HUES48 (cell line): ENCODE measurements around the gene UTP15.

Experiments used
- H3K27ac ChIP-seq: one replicate; pipeline ENCODE4 v1.7.0; 2013; ENCODE audit warnings: low read depth, low read length, inconsistent platforms
- H3K27me3 ChIP-seq: 2 replicates; pipeline ENCODE4 v1.6.1; 2013; ENCODE audit warnings: mild to moderate bottlenecking, low read length; ENCODE audit not compliant: control insufficient read depth, insufficient read depth
- H3K36me3 ChIP-seq: 2 replicates; pipeline ENCODE4 v1.6.1; 2013; ENCODE audit warnings: low read length; ENCODE audit not compliant: control insufficient read depth, insufficient read depth
- H3K4me1 ChIP-seq: 2 replicates; pipeline ENCODE4 v1.6.1; 2013; ENCODE audit warnings: mild to moderate bottlenecking, low read length; ENCODE audit not compliant: control insufficient read depth, insufficient read depth
- H3K4me3 ChIP-seq: 2 replicates; pipeline ENCODE4 v1.5.1; 2013; ENCODE audit warnings: mild to moderate bottlenecking, low read depth, low read length
- H3K9ac ChIP-seq: 2 replicates; pipeline ENCODE4 v1.6.1; 2013; ENCODE audit warnings: mild to moderate bottlenecking, low read depth, low read length, moderate library complexity
- H3K9me3 ChIP-seq: 2 replicates; pipeline ENCODE4 v1.6.1; 2013; ENCODE audit warnings: low read length; ENCODE audit not compliant: control insufficient read depth, insufficient read depth

The UTP15 gene

GRCh38 chr5:73565969-73566547 lies 515 bp downstream of the UTP15 start:
- no peaks in the 10 kb centered on the region for H3K27me3 ChIP-seq
- no peaks in the 10 kb centered on the region for H3K9me3 ChIP-seq
- peak overlapping the region; percentile 97 for H3K4me3 ChIP-seq
- H3K36me3 ChIP-seq = peaks cover 37% of the 10 kb centered on the region
- H3K4me1 ChIP-seq = 0 out of 2 replicates have a peak, but pooled peaks cover 4% of the 10 kb centered on the region
- H3K9ac ChIP-seq = peak overlapping the region; percentile 90
- H3K27ac ChIP-seq = peak overlapping the region; percentile 82

GRCh38 chr5:73582285-73583145 lies 17.0 kb downstream of the UTP15 start:
- no peaks in the 10 kb centered on the region for H3K27me3 ChIP-seq
- no peak overlapping the region for H3K27ac ChIP-seq
- peaks cover 57% of the 10 kb centered on the region for H3K36me3 ChIP-seq
- no peak overlapping the region for H3K4me3 ChIP-seq
- no peaks in the 10 kb centered on the region for H3K4me1 ChIP-seq
- H3K9me3 ChIP-seq = no peaks in the 10 kb centered on the region
- H3K9ac ChIP-seq = no peak overlapping the region

GRCh38 chr5:73587923-73588322 lies 22.4 kb downstream of the UTP15 start:
- no peaks in the 10 kb centered on the region for H3K4me1 ChIP-seq
- no peak overlapping the region for H3K4me3 ChIP-seq
- no peaks in the 10 kb centered on the region for H3K9me3 ChIP-seq
- H3K27me3 ChIP-seq = no peaks in the 10 kb centered on the region
- 0 out of 2 replicates have a peak, but pooled peaks cover 4% of the 10 kb centered on the region for H3K36me3 ChIP-seq
- no peak overlapping the region for H3K9ac ChIP-seq
- H3K27ac ChIP-seq = no peak overlapping the region

- no peak overlapping the region for H3K9ac ChIP-seq
- H3K27ac ChIP-seq = no peak overlapping the region
- no peaks in the 10 kb centered on the region for H3K27me3 ChIP-seq
- H3K4me1 ChIP-seq = no peaks in the 10 kb centered on the region
- no peaks in the 10 kb centered on the region for H3K36me3 ChIP-seq
- H3K4me3 ChIP-seq = no peak overlapping the region
- no peaks in the 10 kb centered on the region for H3K9me3 ChIP-seq
Observed at GRCh38 chr5:73591102-73591695, 25.7 kb downstream of the UTP15 start.

GRCh38 chr5:73591698-73592501 lies 26.4 kb downstream of the UTP15 start:
- Histone ChIP-seq H3K9me3 (no peaks in the 10 kb centered on the region), H3K36me3 (no peaks in the 10 kb centered on the region), H3K9ac (no peak overlapping the region), H3K27me3 (no peaks in the 10 kb centered on the region), H3K4me1 (no peaks in the 10 kb centered on the region), H3K27ac (no peak overlapping the region), H3K4me3 (no peak overlapping the region)

GRCh38 chr5:73592551-73592950 lies 27.0 kb downstream of the UTP15 start:
- Histone ChIP-seq H3K4me1 (no peaks in the 10 kb centered on the region), H3K27me3 (no peaks in the 10 kb centered on the region), H3K9ac (no peak overlapping the region), H3K27ac (no peak overlapping the region), H3K36me3 (no peaks in the 10 kb centered on the region), H3K4me3 (no peak overlapping the region), H3K9me3 (no peaks in the 10 kb centered on the region)

GRCh38 chr5:73596705-73597328 lies 31.3 kb downstream of the UTP15 start:
- H3K4me3 ChIP-seq = no peak overlapping the region
- H3K9me3 ChIP-seq = no peaks in the 10 kb centered on the region
- no peaks in the 10 kb centered on the region for H3K4me1 ChIP-seq

GRCh38 chr5:73599380-73599779 lies 33.8 kb downstream of the UTP15 start:
- Histone ChIP-seq H3K27ac (no peak overlapping the region), H3K4me3 (no peak overlapping the region), H3K27me3 (no peaks in the 10 kb centered on the region), H3K9ac (no peak overlapping the region), H3K36me3 (no peaks in the 10 kb centered on the region), H3K4me1 (no peaks in the 10 kb centered on the region), H3K9me3 (no peaks in the 10 kb centered on the region)

More at GRCh38 chr5:73596705-73597328, 31.3 kb downstream of the UTP15 start:
- H3K36me3 ChIP-seq = no peaks in the 10 kb centered on the region
- no peak overlapping the region for H3K27ac ChIP-seq
- H3K9ac ChIP-seq = no peak overlapping the region
- H3K27me3 ChIP-seq = no peaks in the 10 kb centered on the region

GRCh38 chr5:73603998-73604397 lies 38.5 kb downstream of the UTP15 start:
- H3K27ac ChIP-seq = no peak overlapping the region
- H3K36me3 ChIP-seq = no peaks in the 10 kb centered on the region
- no peaks in the 10 kb centered on the region for H3K4me1 ChIP-seq
- no peaks in the 10 kb centered on the region for H3K9me3 ChIP-seq
- no peak overlapping the region for H3K9ac ChIP-seq
- H3K4me3 ChIP-seq = no peak overlapping the region
- no peaks in the 10 kb centered on the region for H3K27me3 ChIP-seq

- Histone ChIP-seq H3K27me3 (no peaks in the 10 kb centered on the region), H3K36me3 (no peaks in the 10 kb centered on the region), H3K4me1 (no peaks in the 10 kb centered on the region), H3K27ac (no peak overlapping the region), H3K9me3 (no peaks in the 10 kb centered on the region), H3K9ac (no peak overlapping the region), H3K4me3 (no peak overlapping the region)
Observed at GRCh38 chr5:73605223-73606087, 39.9 kb downstream of the UTP15 start.
